ELR (cell line): ENCODE results near the gene TCF12.

Experiments
- DNase-seq: peaks from one replicate; pipeline ENCODE4 v3.0.0-alpha.2; 2015; ENCODE audit warnings: low read depth

Gene TCF12

GRCh38 chr15:57169643-57170042 is 251.2 kb downstream of the TCF12 start:
- DNase-seq: no peak

- no peak for DNase-seq
Observed at GRCh38 chr15:57171426-57171825, 253.0 kb downstream of the TCF12 start.

- DNase-seq: no peak
Observed at GRCh38 chr15:57172925-57173324, 254.5 kb downstream of the TCF12 start.

- DNase-seq: peak; percentile 70
Observed at GRCh38 chr15:57183041-57183440, 264.6 kb downstream of the TCF12 start.

- no peak for DNase-seq
Observed at GRCh38 chr15:57183614-57184344, 265.3 kb downstream of the TCF12 start.

- DNase-seq: no peak
Observed at GRCh38 chr15:57184502-57184901, 266.1 kb downstream of the TCF12 start.

GRCh38 chr15:57185507-57186074 is 267.1 kb downstream of the TCF12 start:
- no peak for DNase-seq

- DNase-seq: no peak
Observed at GRCh38 chr15:57189466-57189865, 271.0 kb downstream of the TCF12 start.

- no peak for DNase-seq
Observed at GRCh38 chr15:57190208-57190607, 271.8 kb downstream of the TCF12 start.

GRCh38 chr15:57193161-57193560 is 274.7 kb downstream of the TCF12 start:
- no peak for DNase-seq

GRCh38 chr15:57195326-57195725 is 276.9 kb downstream of the TCF12 start:
- DNase-seq: no peak

- DNase-seq: no peak
Observed at GRCh38 chr15:57196865-57197264, 278.4 kb downstream of the TCF12 start.

- DNase-seq: no peak
Observed at GRCh38 chr15:57198131-57198530, 279.7 kb downstream of the TCF12 start.

GRCh38 chr15:57198654-57199291 is 280.3 kb downstream of the TCF12 start:
- DNase-seq: no peak

GRCh38 chr15:57201578-57201977 is 283.1 kb downstream of the TCF12 start:
- DNase-seq: no peak

- no peak for DNase-seq
Observed at GRCh38 chr15:57203906-57204305, 285.5 kb downstream of the TCF12 start.

GRCh38 chr15:57205027-57205855 is 286.8 kb downstream of the TCF12 start:
- DNase-seq: no peak

- no peak for DNase-seq
Observed at GRCh38 chr15:57205996-57206395, 287.6 kb downstream of the TCF12 start.

GRCh38 chr15:57213862-57214261 is 295.4 kb downstream of the TCF12 start:
- DNase-seq: peak; percentile 63

GRCh38 chr15:57215326-57215725 is 296.9 kb downstream of the TCF12 start:
- no peak for DNase-seq

GRCh38 chr15:57215881-57216280 is 297.4 kb downstream of the TCF12 start:
- DNase-seq: no peak

- peak; percentile 88 for DNase-seq
Observed at GRCh38 chr15:57216288-57216687, 297.8 kb downstream of the TCF12 start.
